ENCODE data around the gene CAMK2N1.

CAMK2N1 gene

GRCh38 chr1:20443703-20444586, 42.1 kb downstream of the CAMK2N1 start:
- DNase-seq (ENCODE audit: low read depth in 2 of 2) = no peak

DNA sequence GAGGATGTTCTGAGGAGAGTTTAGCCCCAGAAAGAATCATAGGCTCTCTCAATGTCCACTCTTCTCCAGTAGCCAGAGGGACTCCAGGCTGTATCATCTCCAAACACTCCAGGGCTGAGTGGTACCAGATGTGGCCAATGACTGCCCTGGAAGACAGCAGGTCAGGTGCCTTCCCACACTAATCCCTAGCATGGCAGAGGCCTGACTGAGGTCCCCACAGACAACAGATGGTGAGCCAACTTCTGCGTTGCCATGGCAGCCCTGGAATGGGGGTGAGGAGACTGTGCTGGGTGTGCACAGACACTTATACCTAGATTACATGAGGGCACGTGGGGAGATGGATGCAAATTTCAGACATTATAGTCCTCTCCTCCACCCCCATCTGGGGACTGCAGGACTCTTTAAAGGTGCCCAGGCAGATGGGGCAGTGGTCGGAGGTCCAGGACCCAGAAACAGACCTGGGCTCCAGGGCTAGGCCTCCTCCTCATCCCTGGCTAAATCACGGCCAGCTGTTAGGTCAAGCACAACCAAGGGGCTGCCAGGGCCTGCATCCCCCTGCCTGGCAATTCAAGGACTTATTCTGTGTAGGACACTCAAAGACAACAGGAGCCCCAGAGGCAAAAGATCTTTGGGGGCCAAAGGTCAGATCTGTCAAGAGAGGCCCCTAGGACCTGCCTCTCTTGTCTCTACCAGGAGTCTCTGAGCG, 42.9 kb downstream of the CAMK2N1 start:
- no peak for DNase-seq (ENCODE audit: low read depth in 2 of 2)

DNA sequence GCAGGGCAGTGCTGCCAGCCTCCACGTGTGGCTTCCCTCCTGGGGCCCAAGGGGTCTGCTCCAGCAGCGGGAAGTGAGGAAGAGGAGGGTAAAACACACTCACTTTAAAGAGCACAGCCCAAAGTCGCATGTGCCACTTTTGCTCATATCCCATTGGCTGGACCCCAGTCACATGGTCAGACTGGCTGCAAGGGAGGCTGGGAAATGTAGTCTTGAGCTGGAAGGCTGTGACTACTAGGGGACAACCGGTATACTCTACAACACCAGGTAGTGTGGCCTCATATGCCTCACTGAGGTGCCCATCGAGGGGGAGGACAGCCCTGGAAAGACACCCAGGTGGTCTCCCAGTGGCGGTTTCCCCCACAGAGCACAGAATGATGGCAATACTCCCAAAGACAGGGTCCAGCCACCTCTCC, 45.2 kb downstream of the CAMK2N1 start:
- DNase-seq (ENCODE audit: low read depth in 2 of 2) = peak in 1 of 2 donors; percentile 3

- no peak for DNase-seq (ENCODE audit: low read depth in 2 of 2)
Observed at GRCh38 chr1:20439282-20439681, 46.7 kb downstream of the CAMK2N1 start.

- no peak for DNase-seq (ENCODE audit: low read depth in 2 of 2)
Observed at GRCh38 chr1:20437640-20438039, 48.4 kb downstream of the CAMK2N1 start.

GRCh38 chr1:20432891-20433290, 53.1 kb downstream of the CAMK2N1 start:
- DNase-seq (ENCODE audit: low read depth in 2 of 2) = no peak

Data from stimulated activated CD8-positive, alpha-beta memory T cell treated with anti-CD3 and anti-CD28 coated beads, Interleukin-7, amount 100 ng/mL, for 4 hours (primary cell).